HG03575 (cell line): ENCODE data around the gene NR3C2.

Source experiments
- ATAC-seq: cut with Tn5 transposase; IDR thresholded peaks from one replicate; pipeline ENCODE4 v1.9.1; 2021; ENCODE audit not compliant: unreplicated experiment, insufficient number of reproducible peaks, low FRiP score; ENCODE audit errors: extremely low read depth

The NR3C2 gene

DNA sequence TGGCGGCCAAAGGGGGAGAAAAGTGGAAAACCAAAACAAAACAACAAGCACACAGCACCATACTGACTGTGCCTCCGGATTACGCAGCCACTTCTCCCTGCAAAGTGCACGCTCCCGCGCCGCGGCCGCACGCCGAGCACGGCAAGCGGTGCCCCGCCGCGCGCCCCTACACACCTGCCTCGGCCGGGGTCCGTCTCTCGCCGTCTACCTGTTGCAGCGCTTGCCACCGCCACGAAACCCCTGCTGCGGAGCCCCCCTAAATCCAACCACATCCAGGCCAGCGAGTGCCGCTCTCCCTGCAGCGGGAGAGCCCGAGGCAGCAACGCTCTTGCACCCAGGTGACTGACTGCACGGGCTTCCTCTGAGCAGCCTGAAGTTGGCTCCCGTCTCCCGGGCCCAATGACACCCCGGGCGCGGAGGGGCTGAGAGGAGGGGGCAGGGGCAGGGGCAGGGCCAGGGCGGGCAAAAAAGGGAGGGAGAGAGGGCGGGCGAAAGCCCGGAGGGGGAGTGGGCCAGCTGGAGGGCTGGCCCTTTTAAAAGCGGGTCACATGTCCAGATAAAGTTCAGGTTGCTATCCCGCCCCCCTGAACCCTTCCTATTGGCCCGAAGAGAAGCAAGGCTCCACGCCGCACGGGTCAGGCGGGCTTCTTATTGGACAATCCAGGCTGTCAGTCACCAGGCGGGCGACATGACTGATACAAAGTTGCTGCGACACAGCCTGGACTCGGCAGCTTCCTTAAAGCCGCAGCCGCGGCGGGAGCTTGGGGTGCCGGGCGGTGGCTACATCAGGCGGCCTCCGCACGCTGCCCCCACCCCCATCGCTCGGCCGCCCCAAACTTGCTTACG is at the start of gene NR3C2:
Gene NR3C2 (minus strand): TSS at position 429 of the 846 bp plus-strand sequence.
- ATAC-seq = peak; percentile 98

DNA sequence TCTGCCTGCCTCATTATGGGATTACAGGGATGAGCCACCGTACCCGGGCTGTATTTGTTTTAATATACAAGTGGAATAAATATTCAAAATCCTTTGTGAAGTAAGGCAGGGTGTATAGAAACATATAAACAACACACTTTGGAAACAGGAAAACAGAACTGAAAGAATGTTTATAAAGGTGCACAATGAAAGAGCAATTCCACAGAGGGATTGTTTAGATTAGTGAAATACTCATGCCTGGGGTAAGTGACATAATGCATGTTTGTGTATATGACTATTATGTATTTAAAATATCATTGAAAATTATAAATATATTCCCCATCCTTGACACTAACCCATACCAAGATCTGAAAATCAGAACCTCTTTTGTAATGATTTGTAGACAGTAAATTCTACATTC is 45.0 kb upstream of the NR3C2 start:
- ATAC-seq = no peak

DNA sequence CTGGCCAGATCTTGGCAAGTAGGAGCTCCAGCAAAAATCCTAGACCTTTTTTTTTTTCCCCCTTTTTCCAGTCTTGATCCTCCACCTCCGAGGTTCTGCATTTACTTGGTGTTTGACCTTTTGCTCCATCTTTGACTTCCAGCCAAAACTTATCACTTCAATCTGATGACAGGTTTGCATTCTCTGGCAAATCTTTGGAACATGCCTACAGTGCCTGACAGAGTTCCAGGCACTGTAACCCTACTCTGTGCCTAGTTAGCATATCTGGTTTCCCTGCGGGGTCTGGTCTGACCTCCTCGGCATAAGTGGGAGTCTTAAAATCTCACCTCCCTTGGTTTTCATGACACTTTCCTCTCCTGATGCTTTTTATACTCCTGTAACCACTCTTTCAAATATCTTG is 39.4 kb upstream of the NR3C2 start:
- ATAC-seq = no peak

DNA sequence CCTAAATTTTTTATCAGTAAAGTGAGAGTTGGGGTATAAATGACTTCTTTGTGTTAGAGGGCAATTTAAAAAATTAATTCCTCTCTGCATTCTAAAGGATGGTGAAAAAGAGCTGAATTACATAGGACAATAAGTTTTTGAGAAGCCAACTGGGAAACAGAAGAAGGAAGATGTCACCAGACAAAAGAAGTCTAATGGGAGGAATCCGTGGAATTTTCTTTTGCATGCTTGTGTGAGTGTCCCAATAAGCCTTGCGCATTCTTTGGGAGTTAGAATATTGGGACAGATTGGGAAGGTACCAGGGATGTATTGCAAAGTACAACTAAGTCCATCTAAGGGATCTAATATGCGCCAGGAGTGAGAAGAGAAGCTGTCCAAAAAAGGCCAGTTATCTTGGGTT is 35.1 kb upstream of the NR3C2 start:
- no peak for ATAC-seq

DNA sequence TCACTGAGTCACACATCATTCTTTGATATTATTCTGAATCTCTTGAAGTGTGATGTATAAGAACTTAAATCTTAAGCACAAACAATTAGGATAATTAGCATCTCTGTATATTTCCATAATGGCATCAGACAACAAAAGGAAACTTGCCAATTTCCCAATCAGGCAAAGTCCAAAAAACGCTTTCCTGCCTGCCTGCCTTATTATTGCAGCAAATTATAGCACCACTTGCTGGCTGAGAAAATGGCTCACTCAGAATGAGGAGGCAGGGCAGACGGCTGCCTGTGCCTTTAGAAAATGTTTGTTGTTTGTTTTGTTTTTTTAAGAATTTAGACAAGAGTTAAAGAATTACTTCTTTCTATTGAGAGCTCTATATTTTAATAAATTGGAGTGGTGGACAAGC is 27.7 kb upstream of the NR3C2 start:
- ATAC-seq = no peak

DNA sequence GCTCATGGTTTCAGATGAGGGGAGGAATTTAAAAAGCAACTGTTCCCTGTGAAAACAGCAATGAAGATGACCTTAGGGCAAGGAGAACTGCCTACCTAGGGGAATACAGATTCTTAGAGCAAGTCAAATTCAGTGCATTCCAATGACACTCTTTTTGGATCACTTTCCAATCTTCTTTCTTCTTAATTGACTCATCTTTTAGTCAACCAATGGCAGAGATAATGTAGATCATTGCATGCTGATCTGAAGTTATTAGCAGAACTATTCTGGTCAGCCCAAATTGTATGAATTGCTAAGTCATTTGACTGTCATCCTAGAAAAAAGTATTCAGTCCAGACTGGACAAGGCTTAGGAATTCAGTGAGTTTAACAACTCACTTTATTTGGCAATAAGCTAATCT is 12.6 kb upstream of the NR3C2 start:
- no peak for ATAC-seq

DNA sequence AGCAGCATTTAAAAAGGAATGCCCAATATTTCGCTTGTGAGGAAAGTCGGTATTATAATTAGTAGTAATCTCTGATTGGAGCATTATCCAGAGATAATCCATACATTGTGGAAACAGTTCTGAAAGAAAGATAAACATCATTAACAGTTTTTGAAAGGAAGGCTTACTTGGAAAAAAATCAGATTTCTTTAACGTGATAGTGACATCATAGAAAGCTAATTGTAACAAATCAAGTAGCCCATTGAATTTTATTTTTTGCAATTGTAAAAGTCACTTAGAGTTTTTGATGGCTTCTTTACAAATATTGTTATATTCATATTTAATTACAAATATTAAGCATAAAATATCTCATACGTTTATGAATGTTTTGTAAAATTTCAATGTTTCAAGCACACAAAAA is 11.6 kb upstream of the NR3C2 start:
- no peak for ATAC-seq

DNA sequence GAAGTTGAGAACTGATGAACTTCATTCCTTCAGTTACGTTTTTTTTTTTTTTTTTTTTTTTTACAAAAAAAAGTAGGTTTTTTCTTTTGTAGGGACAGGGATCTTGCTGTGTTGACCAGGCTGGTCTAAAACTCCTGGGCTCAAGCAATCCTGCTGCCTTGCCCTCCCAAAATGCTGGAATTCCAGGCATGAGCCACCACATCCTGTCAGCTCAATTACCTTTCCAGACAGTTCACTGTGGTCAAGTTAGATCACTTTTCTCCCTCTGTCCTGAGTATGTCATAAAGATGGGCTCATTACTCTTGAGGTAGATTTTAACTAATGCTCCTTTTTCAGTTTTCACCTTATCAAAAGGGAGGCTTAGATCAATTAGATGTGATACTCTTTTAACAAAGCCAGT is 10.8 kb upstream of the NR3C2 start:
- no peak for ATAC-seq

DNA sequence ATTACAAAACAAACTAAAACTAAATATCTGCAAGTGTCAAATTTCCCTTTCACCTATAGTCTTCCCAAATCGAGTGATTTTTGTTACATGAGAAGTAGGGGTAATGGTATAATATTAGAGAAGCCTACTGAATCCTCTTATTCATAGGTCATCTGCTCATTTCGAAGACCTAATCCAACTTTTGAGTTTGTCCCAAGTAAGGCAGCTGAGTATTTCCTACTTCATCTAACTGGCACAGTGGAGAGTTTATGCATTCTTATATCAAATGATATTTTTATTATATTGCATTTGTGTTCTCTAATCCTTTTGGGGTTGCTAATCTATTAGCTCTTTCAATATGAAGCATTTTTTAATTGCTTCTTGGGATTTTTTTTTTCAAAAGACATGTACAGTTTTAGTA is 7.7 kb upstream of the NR3C2 start:
- no peak for ATAC-seq

DNA sequence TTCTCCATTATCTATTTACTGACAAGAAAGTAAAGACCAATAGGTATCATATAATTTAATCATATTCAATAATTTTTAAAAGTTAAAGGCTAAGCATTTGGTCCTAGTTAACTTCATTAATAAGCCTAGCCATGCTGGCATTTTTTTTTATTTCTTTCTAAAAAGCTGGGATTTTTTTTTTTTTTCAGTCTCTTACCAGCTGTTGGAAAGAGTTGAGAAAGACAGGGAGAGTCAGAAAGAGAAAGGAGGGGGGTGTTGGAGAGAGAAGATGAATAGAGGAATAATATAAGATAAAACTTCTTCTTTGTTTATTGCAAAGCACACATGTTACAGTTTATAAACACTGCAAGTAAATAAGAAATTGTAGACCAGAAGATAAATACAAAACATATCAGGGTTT is 5.9 kb upstream of the NR3C2 start:
- ATAC-seq = no peak

DNA sequence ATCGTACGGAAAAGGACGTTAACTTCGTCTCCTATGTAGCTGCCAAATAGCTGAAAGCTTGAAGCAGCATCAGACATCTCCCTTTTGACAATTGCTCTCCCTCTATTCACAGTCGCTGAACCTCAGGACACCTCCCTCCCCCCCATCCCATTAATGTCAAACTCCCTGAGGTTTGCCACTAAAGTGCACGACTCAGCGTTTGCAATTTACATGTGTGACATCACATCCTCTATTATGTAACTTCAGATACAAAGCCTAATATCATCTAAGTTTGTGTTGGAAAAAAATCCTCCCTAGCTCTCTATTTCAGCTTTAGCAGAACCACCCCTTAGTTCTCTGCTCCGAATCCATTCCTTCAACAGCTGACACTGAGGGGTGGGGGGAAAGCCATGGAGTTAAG is 5.5 kb upstream of the NR3C2 start:
- no peak for ATAC-seq

DNA sequence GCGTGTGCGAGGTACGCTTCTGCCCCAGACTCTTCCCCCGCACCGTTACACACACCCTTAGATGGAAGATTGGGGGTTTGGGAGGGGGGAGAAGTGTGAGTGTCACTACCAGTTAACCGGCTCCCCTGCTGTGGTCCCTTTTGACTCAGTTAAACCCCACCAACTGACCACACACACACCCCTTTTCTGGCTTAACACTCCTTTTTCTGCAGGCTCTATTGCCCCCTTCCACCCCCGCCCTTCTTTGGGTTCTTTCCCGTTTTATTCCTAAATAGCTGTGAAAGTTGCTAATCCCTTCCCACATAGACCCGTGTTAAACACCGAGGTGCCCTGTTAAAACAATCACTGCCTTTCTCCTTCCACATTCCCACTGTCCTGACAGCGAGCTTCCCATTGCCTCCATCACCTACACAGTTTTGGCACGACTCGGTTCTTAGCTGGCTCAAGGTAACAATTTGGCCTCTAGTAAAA is 3.7 kb upstream of the NR3C2 start:
- no peak for ATAC-seq

DNA sequence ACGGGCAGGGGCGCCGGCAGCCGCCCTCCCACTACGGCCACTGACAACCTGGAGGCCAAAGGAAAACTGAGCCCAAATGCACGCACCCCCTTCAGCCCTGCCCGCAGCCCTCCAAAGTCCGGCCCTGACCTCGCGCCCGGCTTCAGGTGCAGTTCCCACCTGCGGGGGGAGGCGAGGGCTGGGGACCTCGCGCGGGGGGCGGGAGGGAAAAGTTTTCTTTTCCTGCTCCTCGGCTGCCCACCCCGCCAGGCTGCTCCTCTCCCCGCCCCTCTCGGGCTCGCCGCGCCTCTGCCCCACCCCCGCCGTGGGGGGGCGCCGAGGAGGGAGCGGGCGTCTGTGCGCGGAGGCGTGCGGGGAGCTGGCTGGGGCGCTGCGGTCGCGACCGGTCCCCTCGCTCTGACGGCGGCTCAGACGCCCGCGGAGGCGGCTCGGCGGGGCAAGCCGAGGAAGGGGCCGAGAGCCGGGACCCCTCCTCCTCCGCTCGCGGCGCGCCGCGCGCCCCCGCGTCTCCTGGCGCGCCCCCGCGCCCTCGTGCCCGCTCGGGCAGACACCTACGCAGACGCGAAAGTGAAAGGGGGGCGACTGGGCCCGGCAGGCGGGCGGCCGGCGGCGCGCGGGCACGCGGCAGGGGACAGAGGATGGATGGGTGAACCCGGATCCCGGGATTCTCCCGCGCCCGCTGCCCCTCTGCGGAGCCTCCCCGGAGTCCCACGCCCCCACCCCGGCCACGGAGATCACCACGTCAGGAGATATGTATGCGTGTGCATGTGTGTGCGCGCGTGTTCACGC is 3.1 kb upstream of the NR3C2 start:
- no peak for ATAC-seq

DNA sequence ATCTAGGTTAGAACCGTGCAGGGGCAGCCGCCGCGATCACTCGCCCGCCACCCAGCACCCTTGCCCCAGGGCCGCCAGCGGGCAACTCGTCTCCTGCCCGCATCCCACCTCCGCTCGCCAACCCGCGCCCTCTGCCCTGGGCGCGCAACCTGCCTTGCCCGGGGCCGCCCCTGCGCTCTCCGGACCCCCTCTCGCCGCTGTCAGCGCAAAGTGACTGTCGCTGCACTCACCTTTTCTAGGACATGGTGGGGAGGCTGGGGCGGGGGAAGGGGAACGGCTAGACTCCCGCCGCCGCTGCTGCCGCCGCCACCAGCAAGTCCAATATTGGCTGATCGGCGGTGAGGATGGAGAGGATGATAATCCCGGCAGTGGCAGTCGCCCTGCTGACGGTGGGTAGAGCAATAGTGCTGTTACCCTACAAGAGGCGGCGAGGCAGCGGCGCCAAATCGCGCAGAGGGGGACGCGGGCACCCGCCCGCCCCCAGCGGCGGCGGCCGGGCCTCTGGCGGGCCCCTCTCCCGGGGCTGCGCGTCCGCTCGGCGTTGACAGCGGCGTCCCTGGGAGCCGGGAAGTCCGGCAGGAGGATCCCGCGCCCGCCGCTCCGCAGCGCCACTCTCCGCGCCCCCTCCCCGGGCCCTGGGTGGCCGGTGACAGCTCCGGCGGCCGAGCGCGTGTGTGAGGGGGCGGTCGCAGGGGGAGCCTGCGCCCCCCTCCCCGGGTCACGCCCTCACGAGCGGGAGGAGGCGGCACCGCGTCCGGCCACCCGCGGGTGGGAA is 2.3 kb upstream of the NR3C2 start:
- ATAC-seq = no peak

DNA sequence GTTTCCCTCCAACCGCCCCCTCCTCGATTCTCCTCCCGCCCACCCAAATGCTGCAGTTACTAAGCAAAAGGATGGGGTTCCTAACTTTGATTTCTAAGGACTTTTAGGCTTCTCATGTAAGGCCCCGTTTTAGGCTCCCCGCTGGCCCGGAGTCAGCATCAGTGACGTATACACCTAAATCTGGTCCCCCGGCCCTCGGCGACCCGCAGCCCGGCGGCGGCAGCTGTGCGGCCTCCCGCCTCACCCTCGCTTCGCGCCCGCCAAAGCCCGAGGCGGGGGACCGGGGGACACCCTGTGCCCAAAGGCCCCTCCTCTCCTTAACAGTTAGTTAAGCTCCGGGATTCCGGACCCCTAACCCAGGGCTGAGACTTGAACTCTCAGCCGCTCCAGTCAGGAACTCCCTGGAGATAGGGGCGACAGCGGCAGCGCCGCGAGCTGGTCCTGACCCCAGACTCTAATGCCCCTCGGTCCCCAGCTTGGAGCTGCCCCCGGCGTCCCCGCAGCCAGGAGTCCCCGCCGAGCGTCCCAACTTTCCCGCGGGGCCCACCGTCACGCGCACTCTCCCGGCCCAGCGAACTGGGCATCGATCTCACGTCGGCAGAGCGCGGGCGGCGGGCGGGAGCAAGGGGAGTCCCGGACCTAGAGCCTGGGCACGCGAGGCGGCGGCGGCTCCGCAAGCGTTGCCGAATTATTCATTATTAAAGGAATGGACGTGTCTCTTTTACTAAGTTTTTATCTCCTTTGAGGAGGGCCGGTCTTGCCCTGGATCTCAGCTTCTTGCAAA is 1.5 kb upstream of the NR3C2 start:
- ATAC-seq = no peak

DNA sequence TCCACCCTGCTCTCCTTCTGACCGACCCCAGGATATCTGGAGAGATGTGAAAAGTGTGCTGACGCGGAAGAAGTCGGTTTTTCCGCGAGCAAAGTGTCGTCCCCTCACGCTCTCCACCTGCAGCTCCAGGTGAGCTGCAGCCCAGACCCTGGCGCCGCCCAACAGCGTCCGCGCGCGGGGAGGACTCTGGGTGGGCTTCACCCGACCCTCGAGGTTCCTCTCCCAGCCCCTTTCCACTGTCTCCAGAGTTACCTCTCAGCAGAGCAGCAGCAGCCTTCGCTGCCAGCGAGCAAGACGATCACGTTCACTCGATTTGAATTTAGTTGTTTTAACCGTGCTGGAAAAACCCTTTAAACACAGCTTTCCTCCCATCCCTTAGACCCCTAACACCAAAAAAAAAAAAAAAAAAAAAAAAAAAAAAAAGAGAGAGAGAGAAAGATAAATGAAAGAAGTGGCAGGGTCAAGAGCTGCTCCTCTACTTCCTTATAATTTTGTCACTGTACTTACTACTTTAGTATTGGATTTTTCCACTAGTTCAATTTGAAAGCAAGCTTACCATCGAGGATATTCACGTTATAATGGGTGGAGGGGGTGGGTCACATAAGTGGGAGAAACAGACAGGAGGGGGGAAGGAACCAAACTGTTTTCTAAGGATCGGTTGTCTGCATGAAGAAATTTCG is 758 bp upstream of the NR3C2 start:
- no peak for ATAC-seq

DNA sequence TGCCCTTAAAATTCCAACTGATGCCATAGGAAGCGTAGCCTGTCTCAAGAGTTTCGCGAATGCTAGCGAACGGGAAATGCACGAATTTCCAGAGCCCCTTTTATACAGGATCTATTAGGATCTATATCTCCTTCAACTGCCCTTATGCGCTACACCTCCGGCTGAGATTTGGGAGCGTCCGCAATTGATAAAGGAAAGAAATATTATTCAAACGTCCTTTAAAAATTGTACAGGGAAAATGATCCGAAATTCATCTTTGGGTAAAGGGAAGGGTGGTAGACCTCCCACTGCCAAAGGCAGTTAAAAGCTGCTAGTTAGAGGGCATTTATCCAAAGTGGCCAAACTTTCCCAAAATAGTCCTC is 609 bp downstream of the NR3C2 start:
- ATAC-seq = no peak

DNA sequence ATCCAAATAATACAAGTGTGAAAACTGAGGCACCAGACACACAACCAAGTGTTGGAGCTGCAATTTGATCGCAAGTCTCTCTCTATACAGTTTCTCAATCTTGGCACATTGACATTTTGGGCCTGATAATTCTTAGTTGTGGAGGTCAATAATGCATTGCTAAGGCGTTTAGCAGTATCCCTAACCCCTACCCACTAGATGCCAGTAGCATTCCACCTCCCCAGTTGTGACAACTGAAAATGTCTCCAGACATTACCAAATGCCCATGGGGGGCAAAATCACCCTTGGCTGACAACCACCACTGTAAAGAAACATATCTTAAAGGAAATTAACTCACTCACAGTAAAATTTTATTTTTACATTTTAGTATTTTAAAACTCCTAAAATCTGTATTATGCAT is 4.2 kb downstream of the NR3C2 start:
- ATAC-seq = no peak
